ENCODE data around the gene ZFP57. TPM values are rescaled to one million over a fixed set of nuclear protein-coding genes. Genes with fewer than 3 reads are reported as not detected.

ZFP57 gene
- total RNA-seq, 2 donors from 2014 or later: 2.6 TPM; not detected in 1

DNA sequence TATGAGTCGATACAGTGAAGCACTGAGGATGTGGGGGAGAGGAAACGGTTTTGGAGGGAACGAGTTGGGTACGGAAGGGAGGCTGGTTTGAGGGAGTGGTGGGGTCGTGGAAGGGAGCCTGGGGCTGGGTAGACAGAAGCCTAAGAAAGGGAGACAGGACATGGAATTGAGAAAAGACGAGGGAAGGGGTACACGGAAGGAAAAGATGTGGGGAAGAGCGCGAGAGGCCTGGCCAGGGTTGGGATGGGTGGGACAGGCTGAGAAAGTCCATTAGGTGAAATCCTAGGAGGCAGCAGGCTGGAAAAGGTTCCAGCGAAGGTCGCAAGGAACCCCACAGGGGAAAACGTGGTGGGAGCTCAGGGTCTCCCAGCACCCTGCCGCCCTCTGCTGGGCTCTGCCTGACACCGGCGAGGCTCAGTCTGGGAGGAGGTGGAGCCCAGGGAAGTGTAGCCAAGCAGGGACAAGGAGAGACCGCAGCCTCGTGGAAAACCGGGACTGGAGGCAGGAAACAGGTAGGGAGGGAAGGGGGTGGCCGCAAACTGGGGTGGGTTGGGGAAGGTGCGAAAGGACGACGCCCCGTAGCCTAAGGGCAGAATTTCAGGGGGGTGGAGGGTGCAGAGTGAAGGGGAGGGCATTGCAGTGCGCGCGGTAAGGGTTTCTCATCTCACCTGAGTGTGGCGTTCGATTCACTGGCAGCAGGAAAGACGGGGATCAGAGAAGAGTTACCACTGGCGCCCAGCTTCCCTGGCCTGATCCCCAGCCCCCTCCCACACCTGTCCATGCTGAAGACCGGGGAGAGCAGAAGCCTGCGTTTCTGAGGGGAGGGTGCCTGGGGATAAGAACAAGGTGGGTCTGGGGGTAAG lies 52.3 kb downstream of the ZFP57 start:
- peak; percentile 61 for ATAC-seq (replicated peaks)
- Mint-ChIP-seq H3K9me3 (no peaks in the 10 kb centered on the region), H3K36me3 (ENCODE audit: low read depth) (peaks cover 17% of the 10 kb centered on the region), H3K4me3 (peak overlapping the region; percentile 85), H3K27ac (peak overlapping the region; percentile 83), H3K27me3 (no peaks in the 10 kb centered on the region), H3K4me1 (peaks cover 48% of the 10 kb centered on the region)

DNA sequence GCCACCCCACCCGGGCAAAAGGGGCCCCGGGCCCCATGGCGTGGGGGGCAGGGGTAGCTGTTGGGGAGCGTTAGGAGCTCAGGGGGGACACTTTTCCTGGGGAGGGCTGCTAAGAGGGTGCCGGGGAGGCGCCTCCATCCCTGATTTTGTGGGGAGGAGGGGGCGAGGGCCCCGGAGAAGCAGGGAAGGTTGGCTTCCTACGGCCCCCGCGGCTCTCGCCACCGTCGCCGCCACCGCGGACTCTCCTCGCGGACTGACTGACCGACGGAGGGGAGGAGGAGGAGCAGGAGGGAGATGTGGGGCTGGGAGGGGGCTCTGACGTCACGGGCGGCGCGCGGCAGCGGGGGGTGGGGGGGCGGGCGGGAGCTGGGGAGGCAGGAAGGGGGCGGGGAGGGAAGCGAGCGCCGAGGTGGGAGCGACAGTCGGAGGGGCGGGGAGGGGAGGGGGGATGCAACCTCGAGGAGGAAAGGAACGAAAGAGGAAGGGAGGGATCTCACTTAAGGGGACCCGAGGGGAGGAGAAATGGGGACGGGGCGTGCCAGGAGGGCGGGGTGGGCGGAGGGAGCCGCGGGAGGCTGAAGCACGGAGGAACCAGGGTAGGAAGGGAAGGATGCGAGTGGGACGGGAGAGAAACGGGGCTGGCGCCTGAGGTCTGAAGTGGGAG lies 53.1 kb downstream of the ZFP57 start:
- ATAC-seq (replicated peaks): peak; percentile 37
- Mint-ChIP-seq H3K4me3 (peak overlapping the region; percentile 85), H3K27ac (peak overlapping the region; percentile 83), H3K36me3 (ENCODE audit: low read depth) (peaks cover 19% of the 10 kb centered on the region), H3K9me3 (no peaks in the 10 kb centered on the region), H3K27me3 (no peaks in the 10 kb centered on the region), H3K4me1 (peaks cover 48% of the 10 kb centered on the region)

DNA sequence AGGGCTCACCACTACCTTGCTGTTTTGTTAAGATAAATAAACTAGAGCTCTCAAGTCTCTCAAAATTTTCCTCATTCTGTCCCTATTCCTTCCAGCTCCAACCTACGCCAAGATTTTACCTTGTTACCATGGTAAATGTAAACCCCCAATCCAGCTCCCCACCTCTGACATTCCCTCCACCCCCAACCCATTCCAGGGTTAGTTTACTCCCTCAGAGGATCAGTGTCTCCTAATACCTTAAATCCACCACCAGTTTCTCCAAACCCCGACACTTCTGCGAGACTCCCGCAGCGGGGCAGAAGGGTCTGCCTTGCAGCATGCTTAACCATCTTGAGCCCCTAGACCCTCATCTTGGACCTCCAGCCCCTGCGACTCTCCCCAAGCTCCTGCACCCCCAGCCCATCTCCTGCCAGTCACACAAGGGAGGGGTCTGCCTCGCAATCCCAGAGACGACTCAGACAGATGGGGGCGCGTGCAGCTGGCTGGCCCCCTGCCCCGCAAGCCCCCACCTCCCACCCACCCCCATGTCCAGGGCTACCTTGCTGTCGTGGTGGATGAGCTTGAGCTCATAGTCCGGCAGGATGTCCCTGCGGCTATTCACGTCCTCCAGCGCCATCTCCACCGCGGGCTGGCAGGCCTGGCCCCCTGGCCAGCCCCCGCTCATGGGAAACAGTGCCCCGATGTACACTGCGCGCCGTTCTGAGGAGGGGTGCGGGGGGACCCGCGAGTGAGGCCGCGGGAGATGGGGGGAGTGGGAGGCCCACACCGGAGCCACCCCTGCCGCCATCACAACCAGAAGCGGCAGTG lies 53.8 kb downstream of the ZFP57 start:
- Mint-ChIP-seq H3K4me3 (peak overlapping the region; percentile 41), H3K9me3 (no peaks in the 10 kb centered on the region), H3K27ac (no peak overlapping the region), H3K4me1 (peaks cover 47% of the 10 kb centered on the region), H3K27me3 (no peaks in the 10 kb centered on the region), H3K36me3 (ENCODE audit: low read depth) (peaks cover 22% of the 10 kb centered on the region)
- no peak for ATAC-seq (replicated peaks)

DNA sequence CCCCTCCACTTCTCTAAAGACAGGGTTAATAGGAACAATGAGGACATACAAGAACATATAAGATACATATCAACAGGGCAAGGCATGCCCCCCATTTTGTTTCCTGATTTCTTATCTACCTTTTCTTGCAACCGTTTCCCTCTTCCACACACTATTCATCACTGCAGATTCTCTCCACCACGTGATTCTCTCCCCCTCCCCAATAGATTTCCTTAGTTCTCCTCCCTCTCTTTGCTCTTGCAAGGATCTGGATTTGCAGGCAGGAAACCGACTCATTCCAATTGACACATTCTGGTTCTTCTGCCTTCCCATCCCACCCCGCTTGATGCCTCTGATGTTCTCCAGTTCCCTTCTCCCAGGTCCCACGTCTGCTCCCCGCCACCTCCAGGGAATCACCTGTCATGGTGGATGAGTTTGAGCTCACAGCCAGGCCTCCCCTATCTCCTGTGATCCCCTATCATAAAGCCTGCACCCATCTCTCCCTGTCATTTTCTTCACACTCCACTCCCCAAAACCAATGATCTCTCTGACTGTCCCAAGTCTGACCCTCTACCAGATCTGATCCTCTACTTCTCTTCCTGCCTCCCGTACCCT lies 55.5 kb downstream of the ZFP57 start:
- peak overlapping the region; percentile 30 for H3K27ac Mint-ChIP-seq
- H3K36me3 Mint-ChIP-seq (ENCODE audit: low read depth): peaks cover 31% of the 10 kb centered on the region
- no peak overlapping the region for H3K4me3 Mint-ChIP-seq
- peaks cover 31% of the 10 kb centered on the region for H3K4me1 Mint-ChIP-seq
- H3K27me3 Mint-ChIP-seq: no peaks in the 10 kb centered on the region
- no peaks in the 10 kb centered on the region for H3K9me3 Mint-ChIP-seq
- no peak for ATAC-seq (replicated peaks)

DNA sequence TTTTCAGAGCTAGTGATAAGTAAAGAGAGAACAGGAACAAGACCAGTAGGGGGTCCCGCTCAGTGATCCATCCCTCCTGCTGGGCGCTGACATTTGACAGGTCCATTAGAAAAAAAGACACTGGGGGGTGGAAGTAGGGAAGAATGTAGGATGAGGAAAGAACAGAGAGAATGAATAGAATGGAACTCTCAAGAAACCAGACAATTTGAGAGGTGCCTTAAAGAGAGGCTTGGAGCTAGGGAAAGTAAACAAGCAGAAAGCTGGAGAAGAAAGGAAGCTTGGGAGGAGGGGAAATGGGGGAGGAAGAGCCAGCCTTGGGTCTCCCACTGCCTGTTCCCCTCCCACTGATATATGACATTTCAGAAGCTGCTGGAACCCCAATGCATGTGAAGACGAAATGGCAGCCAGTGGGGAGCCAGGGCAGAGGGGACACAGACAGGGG lies 56.4 kb downstream of the ZFP57 start:
- Mint-ChIP-seq H3K9me3 (no peaks in the 10 kb centered on the region), H3K4me1 (peaks cover 26% of the 10 kb centered on the region), H3K4me3 (no peak overlapping the region), H3K27me3 (no peaks in the 10 kb centered on the region), H3K27ac (peak overlapping the region; percentile 3), H3K36me3 (ENCODE audit: low read depth) (peaks cover 40% of the 10 kb centered on the region)
- no peak for ATAC-seq (replicated peaks)

Other genes starting within 250 kb of the ZFP57 start
- gene OR10C1, start 241.8 kb downstream of the ZFP57 start, total RNA-seq: not detected
- gene OR11A1, start 224.1 kb downstream of the ZFP57 start, total RNA-seq: not detected
- not detected for gene OR2H1, start 224.0 kb downstream of the ZFP57 start, total RNA-seq
- gene MAS1L, start 193.2 kb downstream of the ZFP57 start, total RNA-seq: not detected
- 1 to 10 TPM in 1 of 2 donors, under 1 TPM in 1; 0.84 to 3.7 TPM for gene UBD, start 121.4 kb downstream of the ZFP57 start, total RNA-seq
- gene OR2H2, start 96.0 kb downstream of the ZFP57 start, total RNA-seq: not detected
- gene GABBR1, start 48.0 kb downstream of the ZFP57 start, total RNA-seq: 10 to 100 TPM; 19.3 to 46.1 TPM
- not detected for gene MOG, start 24.1 kb downstream of the ZFP57 start, total RNA-seq
- 100 to 1,000 TPM; 159 to 352 TPM for gene HLA-F, start 42.3 kb upstream of the ZFP57 start, total RNA-seq
- 1 to 10 TPM in 1 of 2 donors, not detected in 1; 2.5 TPM for gene HLA-G, start 146.7 kb upstream of the ZFP57 start, total RNA-seq

All from activated T-helper 17 cell treated with anti-CD3 and anti-CD28 coated beads, Interleukin-2, amount 50 U/mL, for 72 hours (primary cell).